Measurements from ENCODE around the gene ZNF771.
"Not testable (repeated sequence)": the region's sequence is repeated elsewhere in the genome, so short reads cannot be mapped to it uniquely, and the experiment has no call there.

ZNF771 gene

DNA sequence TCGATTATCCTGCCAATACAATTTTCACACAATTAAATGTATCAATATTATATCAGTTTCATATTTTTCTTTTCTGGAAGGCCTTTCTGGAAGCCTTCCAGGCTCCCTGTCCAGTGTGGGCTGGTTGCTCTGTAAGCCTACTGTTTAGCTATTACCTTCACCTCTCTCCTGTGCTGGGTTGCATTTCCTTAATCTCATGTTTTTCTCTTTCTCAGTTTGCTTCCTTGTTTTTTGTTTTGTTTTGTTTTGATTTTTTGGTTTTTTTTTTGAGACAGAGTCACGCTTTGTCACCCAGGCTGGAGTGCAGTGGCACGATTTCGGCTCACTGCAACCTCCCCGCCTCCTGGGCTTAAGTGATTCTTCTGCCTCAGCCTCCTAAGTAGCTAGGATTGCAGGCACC, 31.4 kb downstream of the ZNF771 start:
- no peak for FAIRE-seq

DNA sequence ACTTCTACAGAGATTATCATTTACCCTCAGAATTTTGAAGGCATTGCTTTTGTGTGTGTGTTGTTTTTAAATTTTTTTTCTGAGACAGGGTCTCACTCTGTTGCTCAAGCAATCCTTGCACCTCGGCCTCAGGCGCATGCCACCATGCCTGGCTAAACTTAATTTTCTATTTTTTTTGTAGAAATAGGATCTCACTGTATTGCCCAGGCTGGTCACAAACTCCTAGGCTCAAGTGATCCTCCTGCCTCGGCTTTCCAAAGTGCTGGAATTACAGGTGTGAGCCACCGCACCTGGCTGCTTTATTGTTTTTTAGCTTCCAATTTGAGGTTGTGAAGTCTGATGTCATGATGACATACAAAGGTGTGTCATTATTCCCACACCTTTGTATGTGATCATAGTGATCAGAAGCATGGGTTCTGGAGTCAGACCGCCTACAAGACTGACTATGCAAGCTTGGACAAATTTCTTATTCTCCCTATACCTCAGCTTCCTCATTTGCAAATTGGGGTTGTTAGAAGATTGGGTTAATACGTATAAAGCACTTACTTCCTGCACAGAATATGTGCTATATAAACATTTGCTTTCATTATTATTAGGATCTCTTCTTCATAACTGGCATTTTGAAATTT, 32.4 kb downstream of the ZNF771 start:
- no peak for FAIRE-seq

DNA sequence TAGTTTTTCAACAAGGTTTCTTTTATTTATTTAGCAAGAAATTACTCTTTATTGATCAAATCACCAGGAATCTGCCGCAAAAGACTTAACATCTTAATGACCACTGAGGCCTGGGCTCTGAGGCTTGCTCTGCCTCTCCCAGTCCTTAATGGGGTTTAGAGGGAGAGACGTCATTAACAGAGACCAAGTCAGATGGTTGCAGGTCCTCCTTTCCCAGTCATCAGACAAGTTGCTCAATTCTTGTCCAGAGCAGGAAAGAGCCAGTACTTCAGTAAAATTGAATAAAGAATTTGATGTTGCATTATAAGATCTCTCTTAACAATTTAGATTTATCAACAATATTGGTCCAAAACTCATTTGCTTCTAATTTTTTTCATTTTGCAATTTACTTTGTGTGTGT, 36.2 kb downstream of the ZNF771 start:
- no peak for FAIRE-seq

DNA sequence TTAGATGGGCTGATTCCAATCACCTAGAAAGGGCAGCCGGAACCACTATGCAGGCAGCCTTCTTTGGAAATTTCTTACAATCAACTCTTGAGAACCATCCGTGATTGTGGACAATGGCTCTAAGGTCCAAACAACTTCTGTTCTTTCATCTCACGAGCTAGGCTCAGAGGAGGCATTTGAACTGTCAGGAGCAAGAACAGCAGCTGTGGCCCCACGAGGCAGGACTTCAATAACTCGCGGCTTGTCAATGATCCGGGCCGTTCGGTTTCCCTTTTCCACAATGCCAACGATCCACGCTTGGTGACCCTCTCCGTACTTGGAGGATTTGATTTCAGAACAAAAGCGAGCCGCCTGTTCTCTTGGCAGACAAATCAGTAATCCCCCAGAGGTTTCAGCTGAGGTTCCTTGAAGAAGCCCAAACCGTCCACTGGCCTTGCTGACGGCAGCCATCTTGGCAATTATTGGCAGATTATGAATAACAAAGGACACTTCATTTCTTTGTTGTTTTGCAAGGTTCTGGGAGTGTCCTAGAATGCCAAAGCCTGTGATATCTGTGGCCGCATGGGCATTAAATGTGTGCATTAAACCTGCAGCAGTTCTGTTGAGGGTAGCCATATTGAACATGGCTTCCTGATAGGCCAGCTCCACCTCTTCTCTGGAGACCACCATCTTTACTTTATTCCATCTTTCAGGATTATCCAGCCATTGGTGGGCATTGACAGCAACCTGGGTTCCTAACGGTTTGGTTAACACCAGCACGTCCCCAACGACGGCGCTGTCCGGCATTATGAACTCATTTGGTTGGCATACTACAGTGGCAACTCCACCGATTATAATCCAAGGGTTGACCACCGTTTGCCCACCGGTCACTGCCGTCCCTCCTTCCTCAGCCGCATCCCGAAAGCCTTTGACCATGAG, 37.1 kb downstream of the ZNF771 start:
- FAIRE-seq: no peak

DNA sequence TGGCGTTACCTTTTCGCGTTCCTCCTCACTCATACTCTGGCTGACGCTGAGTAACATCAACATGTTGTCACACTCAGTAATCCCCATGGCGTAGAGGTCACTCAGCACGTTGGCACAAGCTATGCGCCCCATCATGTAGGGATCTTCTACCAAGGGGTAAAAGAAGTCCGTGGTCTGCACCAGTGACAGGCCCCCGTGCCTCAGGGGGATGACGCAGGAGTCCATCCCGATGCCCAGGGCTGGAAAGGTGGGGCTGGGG, 37.7 kb downstream of the ZNF771 start:
- FAIRE-seq: no peak

DNA sequence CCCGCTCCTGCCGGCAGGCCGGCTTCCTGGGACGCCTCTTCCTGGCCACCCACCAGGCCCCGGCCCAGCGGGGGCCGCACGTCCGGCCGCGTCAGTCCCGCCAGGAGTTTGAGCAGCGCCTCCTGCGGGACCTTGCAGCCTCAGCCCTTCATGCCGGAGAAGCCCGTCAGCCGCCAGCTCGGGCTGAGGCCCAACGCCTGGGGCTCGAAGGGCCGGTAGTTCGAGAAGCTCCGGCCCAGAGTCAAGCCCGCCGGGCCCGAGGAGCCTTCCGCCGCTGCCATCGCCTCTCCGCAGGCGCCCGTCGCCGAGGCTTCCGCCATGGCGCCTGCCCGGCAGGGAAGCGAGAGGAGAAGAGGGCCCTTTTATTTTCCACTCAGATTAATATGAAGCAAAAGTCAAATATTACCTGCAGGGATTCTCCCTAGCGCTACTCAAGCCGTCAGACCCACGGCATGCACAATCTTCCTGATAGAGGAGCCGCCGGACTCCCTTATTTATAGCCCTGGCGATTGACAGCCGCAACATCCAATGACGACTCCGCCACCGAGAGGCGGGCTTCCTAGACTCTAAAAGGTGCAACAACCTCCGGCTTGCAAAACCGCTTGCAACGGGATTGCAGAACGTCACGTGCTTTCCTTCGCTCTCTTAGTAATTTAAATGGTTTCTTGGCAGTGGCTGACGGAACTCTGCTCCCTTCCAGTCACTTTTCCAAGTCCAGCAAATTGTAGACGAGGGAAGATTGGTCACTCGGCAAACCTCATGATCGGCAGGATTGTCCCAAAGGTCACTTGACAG, 38.2 kb downstream of the ZNF771 start, which contains the start of gene SEPHS2:
Gene SEPHS2 (minus strand): TSS at position 467 of the 795 bp plus-strand sequence. CDS start 147 bp downstream, at position 320.
- no peak for FAIRE-seq

DNA sequence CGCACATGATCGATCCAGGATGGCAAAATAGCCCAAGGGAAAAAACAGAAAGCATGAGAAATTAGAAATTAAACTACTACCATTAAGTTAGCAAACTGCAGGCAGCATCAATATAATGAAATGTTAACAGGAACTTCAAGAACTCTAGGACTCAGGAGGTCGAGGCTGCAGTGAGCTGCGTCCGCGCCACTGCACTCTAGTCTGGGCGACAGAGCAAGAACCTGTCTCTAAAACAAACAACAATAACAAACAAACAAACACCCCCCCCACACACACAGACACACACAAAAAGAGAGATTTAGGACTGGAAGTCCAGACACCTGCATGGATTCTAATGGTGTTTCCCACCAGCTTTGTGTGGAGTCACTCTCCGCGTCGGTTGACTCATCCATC, 38.8 kb downstream of the ZNF771 start:
- no peak for FAIRE-seq

DNA sequence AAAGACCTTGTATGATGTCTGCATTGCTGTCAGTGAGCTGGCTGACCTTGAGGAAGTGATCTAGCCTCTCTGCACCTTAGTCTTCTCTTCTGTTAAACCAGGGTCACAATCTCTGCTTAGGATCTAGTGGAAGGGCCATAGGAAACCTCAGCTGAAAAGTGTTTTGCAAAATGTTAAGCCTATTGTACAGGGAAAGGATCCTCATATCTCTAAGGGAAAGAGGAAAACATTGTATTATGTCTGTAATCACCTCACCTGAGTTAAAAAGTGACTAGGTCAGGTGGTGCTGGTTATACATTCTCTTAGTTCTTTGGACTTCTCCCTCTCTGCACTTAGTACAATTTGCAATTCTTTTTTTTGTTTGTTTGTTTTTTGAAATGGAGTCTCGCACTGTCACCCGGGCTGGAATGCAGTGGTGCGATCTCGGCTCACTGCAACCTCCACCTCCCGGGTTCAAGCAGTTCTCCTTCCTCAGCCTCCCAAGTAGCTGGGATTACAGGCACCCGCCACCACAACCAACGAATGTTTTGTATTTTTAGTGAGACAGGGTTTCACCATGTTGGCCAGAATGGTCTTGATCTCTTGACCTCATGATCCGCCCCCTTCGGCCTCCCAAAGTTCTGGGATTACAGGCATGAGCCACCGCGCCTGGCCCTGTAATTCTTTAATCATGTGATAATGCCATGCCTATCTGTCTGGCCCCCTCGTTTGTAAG, 40.3 kb downstream of the ZNF771 start:
- FAIRE-seq: no peak

DNA sequence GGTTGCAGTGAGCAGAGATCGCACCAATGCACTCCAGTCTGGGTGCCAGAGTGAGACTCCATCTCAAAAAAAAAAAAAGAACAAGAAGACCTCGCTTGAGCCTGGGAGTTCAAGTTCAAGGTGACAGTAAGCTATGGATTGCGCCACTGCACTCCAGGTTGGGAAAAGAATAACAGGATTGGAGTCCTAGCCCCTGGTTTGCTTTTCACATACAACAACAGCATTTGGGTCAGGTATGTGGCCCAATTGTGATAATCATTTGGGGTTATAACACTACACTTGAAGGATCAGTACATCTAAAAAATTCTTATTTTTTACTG, 41.7 kb downstream of the ZNF771 start:
- FAIRE-seq: no peak

DNA sequence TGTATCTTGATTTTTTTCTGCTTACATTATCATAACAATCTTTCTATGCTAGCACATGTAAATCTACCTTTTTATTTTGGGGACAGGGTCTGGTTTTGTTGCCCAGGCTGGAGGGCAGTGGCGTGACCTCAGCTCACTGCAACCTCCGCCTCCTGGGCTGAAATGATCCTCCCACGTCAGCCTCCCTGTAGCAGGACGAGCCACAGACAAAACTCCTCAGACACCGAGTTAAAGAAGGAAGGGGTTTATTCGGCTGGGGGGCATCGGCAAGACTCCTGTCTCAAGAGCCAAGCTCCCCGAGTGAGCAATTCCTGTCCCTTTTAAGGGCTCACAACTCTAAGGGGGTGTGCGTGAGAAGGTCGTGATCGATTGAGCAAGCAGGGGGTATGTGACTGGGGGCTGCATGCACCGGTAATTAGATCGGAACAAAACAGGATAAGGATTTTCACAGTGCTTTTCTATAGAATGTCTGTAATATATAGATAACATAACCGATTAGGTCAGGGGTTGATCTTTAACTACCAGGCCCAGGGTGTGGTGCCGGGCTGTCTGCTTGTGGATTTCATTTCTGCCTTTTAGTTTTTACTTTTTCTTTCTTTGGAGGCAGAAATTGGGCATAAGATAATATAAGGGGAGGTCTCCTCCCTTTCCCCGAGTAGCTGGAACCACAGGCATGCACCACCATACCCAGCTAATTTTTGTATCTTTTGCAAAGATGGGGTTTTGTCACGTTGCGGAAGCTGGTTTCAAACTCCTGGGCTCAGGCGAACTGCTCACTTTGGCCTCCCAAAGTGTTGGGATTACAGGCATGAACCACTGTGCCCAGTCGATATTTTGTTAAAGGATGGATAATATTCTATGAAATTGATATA, 45.5 kb downstream of the ZNF771 start:
- not testable (repeated sequence) for FAIRE-seq

DNA sequence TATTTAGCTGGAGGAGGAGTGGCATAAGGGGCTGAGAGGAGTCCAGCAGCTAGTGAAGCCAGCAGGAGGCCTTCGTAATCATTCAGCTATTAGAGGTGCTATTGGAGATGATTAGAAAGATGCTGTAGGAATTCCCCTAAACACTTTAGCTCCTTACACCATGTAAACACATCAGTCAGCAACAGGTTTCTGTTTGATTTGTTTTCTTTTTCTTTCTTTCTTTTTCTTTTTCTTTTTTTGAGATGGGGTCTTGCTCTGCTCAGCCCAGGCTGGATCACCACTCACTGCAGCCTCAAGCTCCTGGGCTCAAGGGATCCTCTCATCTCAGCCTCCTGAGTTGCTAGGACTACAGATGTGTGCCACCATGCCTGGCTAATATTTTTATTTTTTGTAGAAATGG, 48.9 kb downstream of the ZNF771 start:
- FAIRE-seq: no peak

DNA sequence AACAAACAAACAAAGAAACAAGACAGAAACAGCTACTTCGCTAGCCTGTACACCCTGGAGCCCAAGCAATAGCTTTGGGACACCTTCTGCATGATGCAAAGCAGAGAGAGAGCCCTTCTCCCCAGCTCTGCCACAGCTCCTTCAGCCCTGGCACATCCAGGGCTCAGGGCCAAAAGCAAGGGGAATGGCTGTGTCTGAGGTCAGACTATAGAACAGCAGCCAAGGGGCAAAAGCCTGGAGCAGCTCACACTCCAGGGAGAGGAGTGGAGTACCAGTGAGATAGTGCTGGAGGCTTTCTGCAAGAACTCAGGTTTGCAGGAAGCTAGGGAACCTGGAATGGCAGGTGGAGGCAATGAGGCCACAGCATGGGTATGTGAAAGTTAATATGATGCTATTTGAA, 49.9 kb downstream of the ZNF771 start:
- no peak for FAIRE-seq

DNA sequence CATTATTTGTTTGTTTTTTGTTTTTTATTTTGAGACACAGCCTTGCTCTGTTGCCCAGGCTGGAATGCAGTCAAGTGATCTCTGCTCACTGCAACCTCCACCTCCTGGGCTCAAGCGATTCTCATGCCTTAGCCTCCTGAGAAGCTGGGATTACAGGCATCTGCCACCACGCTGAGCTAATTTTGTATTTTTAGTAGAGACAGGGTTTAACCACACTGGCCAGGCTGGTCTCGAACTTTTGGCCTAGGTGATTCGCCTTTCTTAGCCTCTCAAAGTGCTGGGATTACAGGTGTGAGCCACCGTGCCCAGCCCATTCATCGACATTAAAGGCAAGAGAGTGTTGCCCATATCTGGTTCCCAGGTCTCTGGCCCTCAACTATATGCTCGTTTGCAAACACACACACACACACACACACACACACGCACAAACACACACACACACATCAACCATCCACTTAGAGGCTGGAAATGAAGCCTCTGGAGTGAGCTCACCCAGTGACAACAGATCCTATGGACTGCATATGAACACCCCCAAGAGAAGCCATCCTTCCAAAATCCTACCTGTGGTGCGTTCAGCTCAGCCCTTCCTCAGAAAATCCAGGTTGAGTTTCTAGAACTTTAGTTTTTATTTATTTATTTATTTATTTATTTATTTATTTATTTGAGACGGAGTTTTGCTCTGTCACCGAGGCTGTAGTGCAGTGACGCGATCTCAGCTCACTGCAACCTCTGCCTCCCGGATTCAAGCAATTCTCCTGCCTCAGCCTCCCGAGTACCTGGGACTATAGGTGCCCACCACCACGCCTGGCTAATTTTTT, 50.5 kb downstream of the ZNF771 start:
- no peak for FAIRE-seq

DNA sequence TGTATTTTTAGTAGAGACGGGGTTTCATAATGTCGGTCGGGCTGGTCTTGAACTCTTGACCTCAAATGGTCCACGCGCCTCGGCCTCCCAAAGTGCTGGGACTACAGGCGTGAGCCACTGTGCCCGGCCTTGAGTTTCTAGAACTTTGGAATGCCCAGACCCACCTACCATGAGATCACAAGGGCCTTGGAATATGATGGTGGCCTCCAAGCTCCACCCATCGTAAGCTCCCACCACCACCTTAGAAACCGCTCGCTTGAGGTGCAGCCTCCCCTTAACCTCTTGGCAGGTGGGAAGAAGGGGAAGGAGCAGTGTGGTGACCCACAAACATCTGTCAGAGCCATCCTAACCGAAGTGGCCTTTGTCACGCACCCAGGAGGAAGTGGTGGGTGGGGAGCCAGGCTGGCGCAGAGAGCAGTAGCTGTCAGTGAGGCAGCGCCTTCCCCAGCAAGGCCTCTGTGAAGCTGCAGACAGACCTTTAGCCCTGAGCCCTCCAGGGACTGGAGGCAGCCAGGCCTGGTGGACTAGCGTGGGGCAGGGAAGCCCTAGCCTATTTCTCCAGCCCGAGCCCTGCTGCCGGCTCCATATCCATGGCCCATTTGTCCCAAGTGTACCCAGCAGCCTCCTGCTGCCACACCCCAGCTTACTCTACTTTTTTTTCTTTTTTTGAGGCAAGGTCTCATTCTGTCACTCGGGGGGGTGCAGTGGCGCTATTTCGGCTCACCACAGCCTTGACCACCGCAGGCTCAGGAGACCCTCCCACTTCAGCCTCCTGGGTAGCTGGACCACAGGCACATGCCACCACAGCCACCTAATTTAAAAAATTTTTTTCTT, 51.4 kb downstream of the ZNF771 start:
- no peak for FAIRE-seq

DNA sequence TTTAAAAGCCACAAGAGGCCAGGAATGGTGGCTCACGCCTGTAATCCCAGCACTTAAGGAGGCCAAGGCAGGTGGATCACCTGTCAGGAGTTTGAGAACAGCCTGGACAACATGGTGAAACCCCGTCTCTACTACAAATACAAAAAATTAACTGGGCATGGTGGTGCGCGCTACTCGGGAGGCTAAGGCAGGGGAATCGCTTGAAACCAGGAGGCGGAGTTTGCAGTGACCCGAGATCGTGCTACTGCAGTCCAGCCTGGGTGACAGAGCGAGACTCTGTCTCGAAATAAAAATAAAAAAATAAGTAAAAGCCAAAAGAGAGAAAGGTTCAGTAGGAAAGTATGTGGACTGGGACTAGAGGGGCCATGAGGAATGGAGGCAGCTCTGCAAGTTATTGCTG, 52.0 kb downstream of the ZNF771 start:
- no peak for FAIRE-seq

DNA sequence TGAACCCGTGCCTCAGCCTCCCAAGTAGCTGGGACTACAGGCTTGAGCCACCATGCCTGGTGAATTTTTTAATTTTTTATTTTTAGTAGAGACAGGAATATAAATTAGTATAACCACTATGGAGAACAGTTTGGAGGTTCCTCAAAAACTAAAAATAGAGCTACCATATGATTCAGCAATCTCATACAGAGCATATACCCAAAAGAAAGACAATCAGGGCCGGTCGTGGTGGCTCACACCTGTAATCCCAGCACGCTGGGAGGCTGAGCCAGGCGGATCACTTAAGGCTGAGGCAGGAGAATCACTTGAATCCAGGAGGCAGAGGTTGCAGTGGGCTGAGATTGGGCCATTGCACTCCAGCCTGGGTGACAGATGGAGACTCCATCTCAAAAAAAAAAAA, 54.0 kb downstream of the ZNF771 start:
- not testable (repeated sequence) for FAIRE-seq

DNA sequence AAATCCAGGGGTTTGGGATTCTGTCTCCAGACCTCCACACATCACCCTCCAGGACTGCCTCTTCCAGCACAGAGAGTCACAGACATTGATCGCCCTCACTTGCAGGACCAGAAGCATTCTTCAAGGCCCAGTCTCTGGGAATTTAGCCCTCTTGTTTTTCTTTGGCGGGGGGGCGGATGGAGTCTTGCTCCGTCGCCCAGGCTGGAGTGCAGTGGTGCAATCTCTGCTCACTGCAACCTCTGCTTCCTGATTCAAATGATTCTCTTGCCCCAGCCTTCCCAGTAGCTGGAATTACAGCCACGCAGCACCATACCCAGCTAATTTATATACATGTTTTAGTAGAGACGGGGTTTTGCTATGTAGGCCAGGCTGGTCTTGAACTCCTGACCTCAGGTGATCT, 56.7 kb downstream of the ZNF771 start:
- FAIRE-seq: no peak
